Activated naive CD4-positive, alpha-beta T cell treated with anti-CD3 and anti-CD28 coated beads, Interleukin-2, amount 10 ng/mL, durations not matched to agents 7 days and 5 days (primary cell): ENCODE data around the gene TEDDM1.

Source experiments
- CTCF ChIA-PET: fragments of 350-600 bp; sonication (Branson Sonifier 250); formaldehyde crosslinking; loops from one replicate; lab custom pipeline; 2021; ENCODE audit warnings: antibody characterized with exemption; lab: Charles Lee
- DNase-seq: peaks from one replicate; pipeline ENCODE4 v3.0.0-alpha.2; 2020
- H3K27ac Mint-ChIP-seq: one replicate; pipeline ENCODE4 v1.8.0; 2021; ENCODE audit warnings: mild to moderate bottlenecking, moderate library complexity, mixed read lengths
- H3K27me3 Mint-ChIP-seq: one replicate; pipeline ENCODE4 v1.8.0; 2021; ENCODE audit warnings: mild to moderate bottlenecking, mixed read lengths
- H3K36me3 Mint-ChIP-seq: one replicate; pipeline ENCODE4 v1.8.0; 2021; ENCODE audit warnings: mixed read lengths
- H3K4me1 Mint-ChIP-seq: one replicate; pipeline ENCODE4 v1.8.0; 2021; ENCODE audit warnings: mixed read lengths
- H3K4me3 Mint-ChIP-seq: one replicate; pipeline ENCODE4 v1.8.0; 2021; ENCODE audit warnings: mild to moderate bottlenecking, moderate library complexity, mixed read lengths
- H3K9me3 Mint-ChIP-seq: one replicate; pipeline ENCODE4 v1.8.0; 2021; ENCODE audit warnings: mixed read lengths

The TEDDM1 gene

GRCh38 chr1:182357171-182357570, 43.3 kb downstream of the TEDDM1 start:
- DNase-seq = no peak
- Mint-ChIP-seq H3K36me3 (no peaks in the 10 kb centered on the region), H3K4me1 (no peaks in the 10 kb centered on the region), H3K4me3 (no peak overlapping the region), H3K9me3 (no peaks in the 10 kb centered on the region), H3K27me3 (peaks cover 26% of the 10 kb centered on the region), H3K27ac (no peak overlapping the region)
- CTCF ChIA-PET = no interaction called here

GRCh38 chr1:182355723-182356098, 44.8 kb downstream of the TEDDM1 start:
- CTCF ChIA-PET = interaction anchor here (1.4 kb wide), 1 partner anchor 212 kb away, joined by 3 read pairs; no protein-coding TSS in a partner anchor
- Mint-ChIP-seq H3K27me3 (peaks cover 26% of the 10 kb centered on the region), H3K36me3 (no peaks in the 10 kb centered on the region), H3K9me3 (no peaks in the 10 kb centered on the region), H3K27ac (no peak overlapping the region), H3K4me3 (no peak overlapping the region), H3K4me1 (no peaks in the 10 kb centered on the region)
- DNase-seq = no peak

DNA sequence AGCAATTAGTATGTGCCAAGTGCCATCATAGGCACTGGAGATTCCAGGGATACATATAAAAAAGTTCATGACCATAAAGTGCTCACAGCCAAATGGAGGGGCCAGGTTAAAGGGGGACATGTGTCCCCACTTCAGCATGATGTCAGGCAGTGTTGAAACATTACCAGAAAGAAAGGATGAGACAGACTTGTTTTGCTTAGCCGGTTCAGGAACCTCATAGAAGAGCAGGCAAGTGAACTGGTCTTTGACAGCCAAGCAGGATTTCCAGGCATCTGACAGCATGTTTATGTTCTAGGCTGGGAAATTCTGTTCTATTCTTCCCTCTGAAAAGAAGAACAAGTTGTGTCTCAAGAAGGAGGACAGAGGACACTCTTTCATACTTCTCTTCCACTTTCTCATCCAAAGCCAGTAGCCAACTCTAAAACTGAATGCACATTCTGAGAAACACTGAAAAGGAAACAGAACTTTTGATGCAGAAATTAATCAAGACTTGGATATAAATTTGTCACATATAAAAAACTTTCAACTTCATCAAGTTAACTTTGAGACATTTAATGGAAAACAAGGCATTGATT, 48.6 kb downstream of the TEDDM1 start:
- no peak for DNase-seq
- Mint-ChIP-seq H3K27ac (no peak overlapping the region), H3K36me3 (no peaks in the 10 kb centered on the region), H3K4me3 (no peak overlapping the region), H3K27me3 (peaks cover 11% of the 10 kb centered on the region), H3K4me1 (no peaks in the 10 kb centered on the region), H3K9me3 (no peaks in the 10 kb centered on the region)
- CTCF ChIA-PET = no interaction called here

GRCh38 chr1:182350839-182351238, 49.6 kb downstream of the TEDDM1 start:
- H3K36me3 Mint-ChIP-seq = no peaks in the 10 kb centered on the region
- H3K4me1 Mint-ChIP-seq = no peaks in the 10 kb centered on the region
- CTCF ChIA-PET = no interaction called here
- DNase-seq = no peak
- H3K27me3 Mint-ChIP-seq = peaks cover 9% of the 10 kb centered on the region
- no peaks in the 10 kb centered on the region for H3K9me3 Mint-ChIP-seq
- H3K4me3 Mint-ChIP-seq = no peak overlapping the region
- H3K27ac Mint-ChIP-seq = no peak overlapping the region

- no peaks in the 10 kb centered on the region for H3K4me1 Mint-ChIP-seq
These were observed 51.3 kb downstream of the TEDDM1 start for GRCh38 chr1:182348961-182349747.

More at GRCh38 chr1:182348961-182349747, 51.3 kb downstream of the TEDDM1 start:
- no peaks in the 10 kb centered on the region for H3K36me3 Mint-ChIP-seq
- CTCF ChIA-PET = no interaction called here
- DNase-seq = no peak
- no peaks in the 10 kb centered on the region for H3K9me3 Mint-ChIP-seq
- H3K27me3 Mint-ChIP-seq = peaks cover 4% of the 10 kb centered on the region
- no peak overlapping the region for H3K27ac Mint-ChIP-seq
- no peak overlapping the region for H3K4me3 Mint-ChIP-seq
